ENCODE data around the gene FAM170B. TPM values are rescaled to one million over a fixed set of nuclear protein-coding genes. Genes with fewer than 3 reads are reported as not detected.
A peak's percentile ranks its signal among the peaks of the same experiment; 100 is the strongest.

Gene FAM170B
- total RNA-seq, 1 experiment from 2014 or later, result not detected

- POLR2A ChIA-PET (ENCODE audit: unreplicated experiment), result interaction anchor here (0.6 kb wide), 1 partner anchor 228 kb away, joined by 3 read pairs; no protein-coding TSS in a partner anchor
- Histone ChIP-seq H4K20me1 (ENCODE audit: low read length) (no peaks in the 10 kb centered on the region), H3K9ac (ENCODE audit: low read length) (no peak overlapping the region), H3K27me3 (ENCODE audit: low read length) (peaks cover 33% of the 10 kb centered on the region), H3K36me3 (ENCODE audit: low read depth, low read length) (no peaks in the 10 kb centered on the region), H3K79me2 (ENCODE audit: low read length) (no peaks in the 10 kb centered on the region), H3K9me3 (ENCODE audit: low read length) (no peaks in the 10 kb centered on the region), H3F3A (ENCODE audit: low read length, unreplicated experiment) (no peaks in the 10 kb centered on the region), H3K4me1 (ENCODE audit: insufficient read depth, low read length) (peaks cover 12% of the 10 kb centered on the region; the same call in 1 of the 2 replicates), H3K4me3 (ENCODE audit: low read length) (no peak overlapping the region), H3K9me2 (replicated peaks; ENCODE audit: low read length) (no peaks in the 10 kb centered on the region), H3K27ac (ENCODE audit: low read length) (no peak overlapping the region), H2AFZ (ENCODE audit: low read length) (no peak overlapping the region), H3K4me2 (ENCODE audit: low read length) (peak overlapping the region; percentile 12; the same call in 1 of the 2 replicates)
- intact Hi-C loops (cut with micrococcal nuclease), result loop anchor here (2.0 to 10.0 kb wide), 3 partner anchors 177 to 609 kb away; no protein-coding TSS in a partner anchor
- peak; percentile 88 for DNase-seq
- CTCF ChIA-PET, result interaction anchor here (0.5 to 1.1 kb wide), 6 partner anchors 109 to 506 kb away, joined by 4 to 8 read pairs (median 6); no protein-coding TSS in a partner anchor
- BruUV-seq (replicated peaks), result no TSS peak
- ATAC-seq, result peak; percentile 83
- TF ChIP-seq EZH2phosphoT487 (IDR thresholded peaks at IDR 0.05; ENCODE audit: borderline replicate concordance, low read length), result no peak
- TF ChIP-seq CTCF (conservative IDR thresholded peaks at IDR 0.05; ENCODE audit: low read depth, low read length), result peak; percentile 73
Measured at GRCh38 chr10:49161411-49161997, 27.7 kb upstream of the FAM170B start.

DNA sequence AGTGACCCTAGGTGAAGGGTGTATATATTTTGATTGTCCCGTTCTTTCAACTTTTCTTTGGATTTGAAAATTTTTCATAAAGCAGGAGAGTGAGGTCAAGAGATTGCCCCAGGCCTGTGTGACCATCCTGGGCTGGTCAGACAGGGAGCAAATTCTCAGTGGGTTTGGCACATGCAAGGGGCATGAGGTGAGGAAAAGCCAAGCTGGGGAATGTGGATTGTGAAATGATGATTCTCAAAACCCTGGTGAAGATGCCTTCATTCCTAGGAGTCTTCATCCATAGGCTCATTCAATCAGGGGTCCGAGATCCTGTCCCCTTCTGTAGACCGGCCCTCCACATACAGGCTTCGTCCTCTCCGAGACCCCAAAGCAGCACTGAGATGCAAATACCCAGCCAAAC lies 27.0 kb upstream of the FAM170B start:
- ChIA-PET CTCF (no interaction called here), POLR2A (ENCODE audit: unreplicated experiment) (no interaction called here)
- ATAC-seq (no peak), DNase-seq (no peak)
- TF ChIP-seq EZH2phosphoT487 (IDR thresholded peaks at IDR 0.05; ENCODE audit: borderline replicate concordance, low read length) (no peak), CTCF (conservative IDR thresholded peaks at IDR 0.05; ENCODE audit: low read depth, low read length) (no peak)
- H3K27ac ChIP-seq (ENCODE audit: low read length), result no peak overlapping the region
- H3K36me3 ChIP-seq (ENCODE audit: low read depth, low read length), result no peaks in the 10 kb centered on the region
- H3K4me3 ChIP-seq (ENCODE audit: low read length), result no peak overlapping the region
- H3K4me2 ChIP-seq (ENCODE audit: low read length), result no peak overlapping the region
- no peaks in the 10 kb centered on the region for H3K9me2 ChIP-seq (replicated peaks; ENCODE audit: low read length)
- peaks cover 12% of the 10 kb centered on the region; the same call in 1 of the 2 replicates for H3K4me1 ChIP-seq (ENCODE audit: insufficient read depth, low read length)
- no peak overlapping the region for H3K9ac ChIP-seq (ENCODE audit: low read length)
- intact Hi-C loops (cut with micrococcal nuclease), result loop anchor here (2.0 to 10.0 kb wide), 3 partner anchors 176 to 608 kb away; no protein-coding TSS in a partner anchor
- no TSS peak for BruUV-seq (replicated peaks)
- H3F3A ChIP-seq (ENCODE audit: low read length, unreplicated experiment), result no peaks in the 10 kb centered on the region
- no peaks in the 10 kb centered on the region for H3K79me2 ChIP-seq (ENCODE audit: low read length)
- H4K20me1 ChIP-seq (ENCODE audit: low read length), result no peaks in the 10 kb centered on the region
- peaks cover 40% of the 10 kb centered on the region for H3K27me3 ChIP-seq (ENCODE audit: low read length)
- H2AFZ ChIP-seq (ENCODE audit: low read length), result no peak overlapping the region
- H3K9me3 ChIP-seq (ENCODE audit: low read length), result no peaks in the 10 kb centered on the region

GRCh38 chr10:49160110-49160509 lies 26.3 kb upstream of the FAM170B start:
- Histone ChIP-seq H3F3A (ENCODE audit: low read length, unreplicated experiment) (no peaks in the 10 kb centered on the region), H3K4me1 (ENCODE audit: insufficient read depth, low read length) (peaks cover 12% of the 10 kb centered on the region; the same call in 1 of the 2 replicates), H3K27me3 (ENCODE audit: low read length) (peaks cover 47% of the 10 kb centered on the region), H3K9me3 (ENCODE audit: low read length) (no peaks in the 10 kb centered on the region), H3K27ac (ENCODE audit: low read length) (no peak overlapping the region), H3K36me3 (ENCODE audit: low read depth, low read length) (no peaks in the 10 kb centered on the region), H4K20me1 (ENCODE audit: low read length) (no peaks in the 10 kb centered on the region), H3K4me3 (ENCODE audit: low read length) (no peak overlapping the region), H2AFZ (ENCODE audit: low read length) (no peak overlapping the region), H3K9ac (ENCODE audit: low read length) (no peak overlapping the region), H3K9me2 (replicated peaks; ENCODE audit: low read length) (no peaks in the 10 kb centered on the region), H3K4me2 (ENCODE audit: low read length) (no peak overlapping the region), H3K79me2 (ENCODE audit: low read length) (no peaks in the 10 kb centered on the region)
- POLR2A ChIA-PET (ENCODE audit: unreplicated experiment), result no interaction called here
- TF ChIP-seq CTCF (conservative IDR thresholded peaks at IDR 0.05; ENCODE audit: low read depth, low read length), result no peak
- no peak for TF ChIP-seq EZH2phosphoT487 (IDR thresholded peaks at IDR 0.05; ENCODE audit: borderline replicate concordance, low read length)
- TF ChIP-seq EZH2 (IDR thresholded peaks at IDR 0.05; ENCODE audit: low read length, unreplicated experiment), result no peak
- CTCF ChIA-PET, result no interaction called here
- DNase-seq (no peak), ATAC-seq (no peak)
- BruUV-seq (replicated peaks), result no TSS peak
- intact Hi-C loops (cut with micrococcal nuclease), result loop anchor here (2.0 to 10.0 kb wide), 3 partner anchors 175 to 607 kb away; no protein-coding TSS in a partner anchor

All from PC-3 (cell line).